Measurements from ENCODE around the gene PIGQ. TPM values are rescaled to one million over a fixed set of nuclear protein-coding genes. Genes with fewer than 3 reads are reported as not detected.
A peak's percentile ranks its signal among the peaks of the same experiment; 100 is the strongest.

Gene PIGQ
- total and polyA plus RNA-seq, 2 of the 8 experiments (the other 6 are each of a cell fraction or from before 2014, with no cell fraction given), result 36.0 to 49.2 TPM

DNA sequence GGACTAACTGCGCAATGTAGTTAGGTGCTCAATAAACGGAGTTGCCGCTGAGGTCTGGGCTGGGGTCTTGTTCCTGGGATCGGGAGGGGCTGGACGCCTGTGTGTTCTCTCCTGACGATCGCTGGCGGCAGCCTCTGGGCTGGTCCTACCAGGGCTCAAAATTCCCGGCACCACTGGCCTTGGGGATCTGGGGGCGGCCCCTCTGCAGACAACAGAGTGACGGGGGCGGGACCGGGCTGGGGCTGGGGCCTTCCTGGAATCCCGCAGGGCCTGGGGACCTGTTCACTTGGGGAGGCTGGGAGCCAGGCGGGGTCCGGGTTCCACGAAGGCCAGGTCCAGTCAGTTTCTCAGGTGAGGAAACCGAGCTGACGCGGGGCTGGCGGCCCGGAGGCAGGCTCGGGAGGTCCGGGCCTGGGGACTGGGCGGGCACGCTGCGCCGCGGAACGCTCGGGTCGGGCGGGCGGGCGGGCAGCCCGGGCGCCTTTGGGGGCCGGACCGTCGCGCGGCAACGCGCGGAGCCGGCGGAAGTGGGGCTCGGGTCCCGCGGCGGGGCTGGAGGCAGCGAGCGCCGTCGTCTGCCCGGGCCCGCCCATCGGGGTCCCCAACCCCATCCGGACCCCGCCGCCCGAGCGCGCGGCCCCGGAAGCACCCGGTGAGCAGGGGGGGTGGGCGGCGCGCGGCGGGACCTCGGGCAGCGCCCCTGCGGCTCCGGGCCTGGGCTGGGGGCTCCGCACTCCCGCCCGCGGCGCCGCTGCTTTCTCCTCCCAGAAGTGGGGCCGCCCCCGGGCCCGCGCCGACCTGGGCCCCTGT lies at the start of gene PIGQ (continued):
- no peak for TF ChIP-seq ATF2 (IDR thresholded peaks at IDR 0.05; ENCODE audit: low read length)
- no peak for TF ChIP-seq NRF1 (IDR thresholded peaks at IDR 0.05; ENCODE audit: low read depth, low read length)
- TF ChIP-seq SIRT6 (IDR thresholded peaks at IDR 0.05; ENCODE audit: low read length), result no peak
- TF ChIP-seq USF2 (IDR thresholded peaks at IDR 0.05; ENCODE audit: low read length), result no peak
- TF ChIP-seq, protein P1, sequence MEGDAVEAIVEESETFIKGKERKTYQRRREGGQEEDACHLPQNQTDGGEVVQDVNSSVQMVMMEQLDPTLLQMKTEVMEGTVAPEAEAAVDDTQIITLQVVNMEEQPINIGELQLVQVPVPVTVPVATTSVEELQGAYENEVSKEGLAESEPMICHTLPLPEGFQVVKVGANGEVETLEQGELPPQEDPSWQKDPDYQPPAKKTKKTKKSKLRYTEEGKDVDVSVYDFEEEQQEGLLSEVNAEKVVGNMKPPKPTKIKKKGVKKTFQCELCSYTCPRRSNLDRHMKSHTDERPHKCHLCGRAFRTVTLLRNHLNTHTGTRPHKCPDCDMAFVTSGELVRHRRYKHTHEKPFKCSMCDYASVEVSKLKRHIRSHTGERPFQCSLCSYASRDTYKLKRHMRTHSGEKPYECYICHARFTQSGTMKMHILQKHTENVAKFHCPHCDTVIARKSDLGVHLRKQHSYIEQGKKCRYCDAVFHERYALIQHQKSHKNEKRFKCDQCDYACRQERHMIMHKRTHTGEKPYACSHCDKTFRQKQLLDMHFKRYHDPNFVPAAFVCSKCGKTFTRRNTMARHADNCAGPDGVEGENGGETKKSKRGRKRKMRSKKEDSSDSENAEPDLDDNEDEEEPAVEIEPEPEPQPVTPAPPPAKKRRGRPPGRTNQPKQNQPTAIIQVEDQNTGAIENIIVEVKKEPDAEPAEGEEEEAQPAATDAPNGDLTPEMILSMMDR (IDR thresholded peaks at IDR 0.05; ENCODE audit: control extremely low read depth in 1 of 3, insufficient read depth in 1 of 3, low read depth in 1 of 3, low read length in 3 of 3), result no peak
- TF ChIP-seq TEAD4 (IDR thresholded peaks at IDR 0.05; ENCODE audit: low read depth, low read length), result no peak
- no peak for TF ChIP-seq CTBP2 (IDR thresholded peaks at IDR 0.05; ENCODE audit: borderline replicate concordance, insufficient read depth, insufficient read length, low read length)
- TF ChIP-seq, protein P2, sequence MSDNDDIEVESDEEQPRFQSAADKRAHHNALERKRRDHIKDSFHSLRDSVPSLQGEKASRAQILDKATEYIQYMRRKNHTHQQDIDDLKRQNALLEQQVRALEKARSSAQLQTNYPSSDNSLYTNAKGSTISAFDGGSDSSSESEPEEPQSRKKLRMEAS (IDR thresholded peaks at IDR 0.05), result no peak
- TF ChIP-seq PHF8 (conservative IDR thresholded peaks at IDR 0.05; ENCODE audit: low read depth, low read length), result peak; percentile 52
- TF ChIP-seq CBX8 (IDR thresholded peaks at IDR 0.05; ENCODE audit: borderline replicate concordance, low read depth, low read length), result no peak
- 0 out of 4 replicates have a peak, but pooled peaks of 1 of the 2 experiments have one; percentile 37 for TF ChIP-seq SIN3A (conservative IDR thresholded peaks at IDR 0.05 in 1 of 2, IDR thresholded peaks at IDR 0.05 in 1 of 2; ENCODE audit: low read depth in 1 of 2, low read length in 2 of 2)
- TF ChIP-seq SP1 (IDR thresholded peaks at IDR 0.05; ENCODE audit: low read depth, low read length), result no peak
- no peak for TF ChIP-seq FOSL1 (IDR thresholded peaks at IDR 0.05; ENCODE audit: insufficient read depth, low read depth, low read length)
- 0 out of 2 replicates have a peak, but pooled peaks have one; percentile 22 for TF ChIP-seq TBP (IDR thresholded peaks at IDR 0.05; ENCODE audit: low read depth, low read length)
- peak in 1 of 2 experiments; percentile 33; a peak in 1 of 3 replicates for TF ChIP-seq POLR2A (IDR thresholded peaks at IDR 0.05; ENCODE audit: control extremely low read depth in 1 of 2, low read depth in 2 of 2, low read length in 2 of 2)
- no peak for TF ChIP-seq HDAC2 (IDR thresholded peaks at IDR 0.05; ENCODE audit: borderline replicate concordance in 1 of 2, low read depth in 2 of 2, low read length in 2 of 2)
- peak; percentile 81 for TF ChIP-seq GABPA (IDR thresholded peaks at IDR 0.05; ENCODE audit: borderline replicate concordance, insufficient read depth, low read length)

All from H1 (cell line).